Tibial nerve (tissue), 4 donors: ENCODE results near the gene MOCS1. TPM values are rescaled to one million over a fixed set of nuclear protein-coding genes. Genes with fewer than 3 reads are reported as not detected.
"Not testable (repeated sequence)": the region's sequence is repeated elsewhere in the genome, so short reads cannot be mapped to it uniquely, and the experiment has no call there.

Source experiments
- DNase-seq, 2 donors: peaks; one replicate each; pipeline ENCODE4 v3.0.0-alpha.2; 2019; ENCODE audit warnings: low spot score in 2 of 2
- H3K27ac ChIP-seq, 4 donors: fragments of 200-600 bp; sonication (generic) in 3 of 4; one replicate each; pipeline ENCODE4 v1.5.1; 2017 to 2019; ENCODE audit warnings: mild to moderate bottlenecking in 1 of 4
- H3K27me3 ChIP-seq, 2 donors: fragments of 200-600 bp; sonication (generic) in 1 of 2; one replicate each; pipeline versions ENCODE4 v1.5.1 to v1.6.0; 2017 to 2019
- H3K36me3 ChIP-seq, 3 donors: fragments of 200-600 bp; sonication (generic); one replicate each; pipeline ENCODE4 v1.5.1; 2018 to 2019
- H3K4me1 ChIP-seq, 4 donors: fragments of 200-600 bp; sonication (generic) in 3 of 4; one replicate each; pipeline ENCODE4 v1.5.1; 2017 to 2019
- H3K4me3 ChIP-seq, 4 donors: fragments of 200-600 bp; sonication (generic) in 3 of 4; one replicate each; pipeline ENCODE4 v1.5.1; 2017 to 2019; ENCODE audit warnings: mild to moderate bottlenecking in 1 of 4, moderate library complexity in 1 of 4
- H3K9me3 ChIP-seq, 4 donors: fragments of 200-600 bp; sonication (generic) in 3 of 4; one replicate each; pipeline ENCODE4 v1.5.1; 2017 to 2019
- CTCF ChIP-seq, 5 experiments: fragments of 200-600 bp in 3 of 5; fragments of 450-650 bp in 2 of 5; sonication (generic) in 3 of 5; IDR thresholded peaks; one replicate each; pipeline ENCODE4 v1.5.1; 2016 to 2019; ENCODE audit warnings: antibody characterized with exemption in 5 of 5, mild to moderate bottlenecking in 3 of 5, moderate library complexity in 2 of 5
- EP300 ChIP-seq, 2 donors: sonication (generic); formaldehyde crosslinking; IDR thresholded peaks; one replicate each; pipeline ENCODE4 v1.6.1; 2017; ENCODE audit warnings: antibody characterized with exemption in 2 of 2, mild to moderate bottlenecking in 1 of 2
- POLR2A ChIP-seq, 2 donors: fragments of 450-650 bp; IDR thresholded peaks; one replicate each; pipeline ENCODE4 v1.6.1; 2017; ENCODE audit warnings: antibody characterized with exemption in 2 of 2, mild to moderate bottlenecking in 2 of 2, moderate library complexity in 2 of 2
- WGBS, 2 donors: methylation state at CpG; one replicate each; pipeline ENCODE4 v1.1.5; 2018; 5-methylcytosine and 5-hydroxymethylcytosine counted together
- total RNA-seq, 4 donors: library from RNA; depleted of rRNA; stranded (reverse); fragments of >200 nt; gene quantifications; one replicate each; pipeline ENCODE4 v1.1.0, GENCODE V29; 2016

The MOCS1 gene
- total RNA-seq, 4 donors from 2014 or later, result 56.7 to 103 (median 71.0) TPM

- H3K27ac ChIP-seq, result peak overlapping the region in 2 of 4 donors; percentile 58 to 72
- H3K9me3 ChIP-seq, result no peaks in the 10 kb centered on the region
- TF ChIP-seq CTCF (IDR thresholded peaks at IDR 0.05), result no peak
- TF ChIP-seq POLR2A (IDR thresholded peaks at IDR 0.05), result no peak
- no peak for TF ChIP-seq EP300 (IDR thresholded peaks at IDR 0.05)
- peak in 1 of 2 donors; percentile 23 for DNase-seq
- 37 to 39% methylated on average over 3 of the region's 3 CpGs for WGBS, 2 donors
- peaks cover 0 to 27% (median 2%) of the 10 kb centered on the region in 4 donors for H3K4me1 ChIP-seq
- no peaks in the 10 kb centered on the region for H3K36me3 ChIP-seq
- H3K27me3 ChIP-seq, result no peaks in the 10 kb centered on the region
- no peak overlapping the region for H3K4me3 ChIP-seq
These were observed 45.4 kb upstream of the MOCS1 start for GRCh38 chr6:39979461-39980328.

GRCh38 chr6:39978240-39978639 is 44.0 kb upstream of the MOCS1 start:
- H3K27ac ChIP-seq, result no peak overlapping the region
- no peak for DNase-seq

GRCh38 chr6:39973661-39974060 is 39.4 kb upstream of the MOCS1 start:
- no peak for DNase-seq

More at GRCh38 chr6:39978240-39978639, 44.0 kb upstream of the MOCS1 start:
- Histone ChIP-seq H3K9me3 (no peaks in the 10 kb centered on the region), H3K4me3 (no peak overlapping the region), H3K4me1 (peaks cover 0 to 27% (median 2%) of the 10 kb centered on the region in 4 donors), H3K36me3 (no peaks in the 10 kb centered on the region), H3K27me3 (no peaks in the 10 kb centered on the region)
- TF ChIP-seq POLR2A (IDR thresholded peaks at IDR 0.05) (no peak), EP300 (IDR thresholded peaks at IDR 0.05) (no peak), CTCF (IDR thresholded peaks at IDR 0.05) (no peak)
- 88 to 90% methylated on average over 1 of the region's 1 CpG for WGBS, 2 donors

GRCh38 chr6:39972717-39973116 is 38.5 kb upstream of the MOCS1 start:
- not testable (repeated sequence) for H3K4me3 ChIP-seq, H3K4me1 ChIP-seq, DNase-seq, H3K27me3 ChIP-seq, H3K36me3 ChIP-seq, H3K27ac ChIP-seq, H3K9me3 ChIP-seq
- WGBS, 2 donors, result 85 to 95% methylated on average over 1 of the region's 1 CpG

More at GRCh38 chr6:39973661-39974060, 39.4 kb upstream of the MOCS1 start:
- no peak for TF ChIP-seq POLR2A (IDR thresholded peaks at IDR 0.05)
- no peak for TF ChIP-seq CTCF (IDR thresholded peaks at IDR 0.05)
- no peak for TF ChIP-seq EP300 (IDR thresholded peaks at IDR 0.05)
- no peak overlapping the region for H3K4me3 ChIP-seq
- H3K27ac ChIP-seq, result no peak overlapping the region
- H3K36me3 ChIP-seq, result no peaks in the 10 kb centered on the region
- no peaks in the 10 kb centered on the region for H3K9me3 ChIP-seq
- WGBS, 2 donors, result 72 to 82% methylated on average over 3 of the region's 3 CpGs
- H3K27me3 ChIP-seq, result no peaks in the 10 kb centered on the region
- peaks cover 0 to 1% (median 0%) of the 10 kb centered on the region in 4 donors for H3K4me1 ChIP-seq

- not testable (repeated sequence) for DNase-seq
- 87 to 93% methylated on average over 5 of the region's 5 CpGs for WGBS, 2 donors
These were observed 36.9 kb upstream of the MOCS1 start for GRCh38 chr6:39971131-39971530.

GRCh38 chr6:39965751-39966150 is 31.5 kb upstream of the MOCS1 start:
- Histone ChIP-seq H3K4me1 (peaks cover 0 to 21% (median 0%) of the 10 kb centered on the region in 4 donors), H3K27me3 (no peaks in the 10 kb centered on the region), H3K36me3 (no peaks in the 10 kb centered on the region), H3K27ac (no peak overlapping the region), H3K9me3 (no peaks in the 10 kb centered on the region), H3K4me3 (no peak overlapping the region)
- 96% methylated on average over 2 of the region's 2 CpGs for WGBS, 2 donors
- no peak for DNase-seq
- TF ChIP-seq CTCF (IDR thresholded peaks at IDR 0.05), result no peak
- TF ChIP-seq EP300 (IDR thresholded peaks at IDR 0.05), result no peak
- TF ChIP-seq POLR2A (IDR thresholded peaks at IDR 0.05), result no peak

More at GRCh38 chr6:39971131-39971530, 36.9 kb upstream of the MOCS1 start:
- not testable (repeated sequence) for H3K27ac ChIP-seq, H3K36me3 ChIP-seq, H3K4me3 ChIP-seq, H3K4me1 ChIP-seq, H3K27me3 ChIP-seq, H3K9me3 ChIP-seq
